ENCODE data around the gene FAM162A. TPM values are rescaled to one million over a fixed set of nuclear protein-coding genes. Genes with fewer than 3 reads are reported as not detected.
A peak's percentile ranks its signal among the peaks of the same experiment; 100 is the strongest.

Gene FAM162A
- total and polyA plus RNA-seq, 12 donors: 111 to 219 (median 140) TPM

DNA sequence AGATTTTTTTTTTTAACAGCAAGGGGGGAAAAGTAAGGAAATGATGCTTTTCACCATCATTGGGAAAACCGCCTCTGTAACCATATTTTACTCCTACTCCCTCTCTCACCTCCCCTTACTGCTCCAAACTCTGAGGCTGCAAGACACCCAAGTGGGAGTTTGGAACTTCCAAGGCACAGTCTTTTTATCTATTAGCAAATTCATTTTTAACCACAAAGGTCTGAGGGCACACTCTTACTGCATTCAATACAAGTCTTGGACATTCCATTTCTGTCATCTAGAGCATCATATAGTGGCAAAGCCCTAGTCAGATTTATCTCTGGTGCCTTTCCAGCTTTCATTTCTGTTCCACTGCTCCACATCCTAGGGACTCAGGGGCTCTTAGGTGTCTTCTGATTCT, 13.2 kb downstream of the FAM162A start:
- 80 to 93% methylated on average over 1 of the region's 1 CpG for WGBS, 2 donors
- TF ChIP-seq, protein P1, sequence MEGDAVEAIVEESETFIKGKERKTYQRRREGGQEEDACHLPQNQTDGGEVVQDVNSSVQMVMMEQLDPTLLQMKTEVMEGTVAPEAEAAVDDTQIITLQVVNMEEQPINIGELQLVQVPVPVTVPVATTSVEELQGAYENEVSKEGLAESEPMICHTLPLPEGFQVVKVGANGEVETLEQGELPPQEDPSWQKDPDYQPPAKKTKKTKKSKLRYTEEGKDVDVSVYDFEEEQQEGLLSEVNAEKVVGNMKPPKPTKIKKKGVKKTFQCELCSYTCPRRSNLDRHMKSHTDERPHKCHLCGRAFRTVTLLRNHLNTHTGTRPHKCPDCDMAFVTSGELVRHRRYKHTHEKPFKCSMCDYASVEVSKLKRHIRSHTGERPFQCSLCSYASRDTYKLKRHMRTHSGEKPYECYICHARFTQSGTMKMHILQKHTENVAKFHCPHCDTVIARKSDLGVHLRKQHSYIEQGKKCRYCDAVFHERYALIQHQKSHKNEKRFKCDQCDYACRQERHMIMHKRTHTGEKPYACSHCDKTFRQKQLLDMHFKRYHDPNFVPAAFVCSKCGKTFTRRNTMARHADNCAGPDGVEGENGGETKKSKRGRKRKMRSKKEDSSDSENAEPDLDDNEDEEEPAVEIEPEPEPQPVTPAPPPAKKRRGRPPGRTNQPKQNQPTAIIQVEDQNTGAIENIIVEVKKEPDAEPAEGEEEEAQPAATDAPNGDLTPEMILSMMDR (IDR thresholded peaks at IDR 0.05): no peak
- Histone ChIP-seq H3K4me1 (peaks cover 0 to 17% (median 9%) of the 10 kb centered on the region in 9 donors), H3K4me3 (no peak overlapping the region), H3K9me3 (no peaks in the 10 kb centered on the region), H3K27ac (no peak overlapping the region), H3K27me3 (no peaks in the 10 kb centered on the region), H3K36me3 (peaks cover 0 to 6% (median 0%) of the 10 kb centered on the region in 9 donors)
- intact Hi-C loops (cut with DNase I): loop anchor here in 5 of 10 donors (10.0 kb wide), 4 partner anchors 278 to 398 kb away; partner anchors contain the start of genes PARP14 (in 2 of the 5), HSPBAP1 (in 1 of the 5) and SLC49A4 (in 1 of the 5)
- ATAC-seq: no peak
- DNase-seq: no peak

DNA sequence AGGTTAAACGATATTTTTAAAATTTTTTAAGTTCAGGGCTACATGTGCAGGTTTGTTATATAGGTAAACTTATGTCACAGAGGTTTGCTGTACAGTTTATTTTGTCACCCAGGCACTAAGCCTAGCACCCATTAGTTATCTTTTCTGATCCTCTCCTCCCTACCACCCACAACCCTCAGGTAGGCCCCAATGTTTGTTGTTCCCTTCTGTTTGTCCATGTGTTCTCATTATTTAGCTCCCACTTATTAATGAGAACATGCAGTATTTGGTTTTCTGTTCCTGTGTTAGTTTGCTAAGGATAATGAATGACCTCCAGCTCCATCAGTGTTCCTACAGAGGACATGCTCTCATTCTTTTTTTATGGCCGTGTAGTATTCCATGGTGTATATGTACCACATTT, 14.9 kb downstream of the FAM162A start:
- WGBS, 2 donors: 94 to 98% methylated on average over 2 of the region's 2 CpGs
- DNase-seq: no peak

DNA sequence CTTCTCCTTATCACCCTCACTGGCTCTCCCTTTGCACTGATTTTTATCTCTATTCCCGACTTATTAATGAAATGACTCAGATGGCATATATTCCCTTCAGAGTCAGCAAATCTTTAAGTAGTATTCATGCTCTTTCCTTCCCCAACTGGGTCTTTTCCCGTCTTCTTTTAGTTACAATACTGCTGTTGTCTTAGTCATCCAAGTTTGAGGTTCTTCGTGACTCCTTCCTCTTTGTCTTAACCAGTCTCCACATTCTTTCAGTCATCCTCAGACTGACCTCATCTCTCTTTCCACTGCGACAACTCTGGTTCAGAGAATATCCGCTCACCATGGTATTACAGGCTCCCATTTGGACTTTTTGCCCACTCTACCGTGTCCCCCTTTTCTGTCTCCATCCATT, 19.5 kb downstream of the FAM162A start:
- H3K27ac ChIP-seq: peak overlapping the region in 1 of 10 donors; percentile 66
- ATAC-seq (no peak), DNase-seq (no peak)
- H3K27me3 ChIP-seq: no peaks in the 10 kb centered on the region
- H3K4me3 ChIP-seq: no peak overlapping the region
- 84 to 94% methylated on average over 6 of the region's 6 CpGs for WGBS, 2 donors
- peaks cover 0 to 63% (median 28%) of the 10 kb centered on the region in 9 donors for H3K36me3 ChIP-seq
- no peaks in the 10 kb centered on the region for H3K9me3 ChIP-seq
- peaks cover 0 to 9% (median 0%) of the 10 kb centered on the region in 9 donors for H3K4me1 ChIP-seq
- intact Hi-C loops (cut with DNase I): no loop called here
- TF ChIP-seq, protein P1 (IDR thresholded peaks at IDR 0.05): no peak

More for the DNA sequence above, 14.9 kb downstream of the FAM162A start:
- H3K4me3 ChIP-seq: no peak overlapping the region
- peaks cover 0 to 14% (median 0%) of the 10 kb centered on the region in 9 donors for H3K4me1 ChIP-seq
- H3K9me3 ChIP-seq: no peaks in the 10 kb centered on the region
- intact Hi-C loops (cut with DNase I): loop anchor here in 5 of 10 donors (10.0 kb wide), 4 partner anchors 276 to 396 kb away; partner anchors contain the start of genes PARP14 (in 2 of the 5), HSPBAP1 (in 1 of the 5) and SLC49A4 (in 1 of the 5)
- peaks cover 0 to 19% (median 8%) of the 10 kb centered on the region in 9 donors for H3K36me3 ChIP-seq
- no peaks in the 10 kb centered on the region for H3K27me3 ChIP-seq
- no peak overlapping the region for H3K27ac ChIP-seq
- no peak for ATAC-seq
- TF ChIP-seq, protein P1 (IDR thresholded peaks at IDR 0.05): no peak

DNA sequence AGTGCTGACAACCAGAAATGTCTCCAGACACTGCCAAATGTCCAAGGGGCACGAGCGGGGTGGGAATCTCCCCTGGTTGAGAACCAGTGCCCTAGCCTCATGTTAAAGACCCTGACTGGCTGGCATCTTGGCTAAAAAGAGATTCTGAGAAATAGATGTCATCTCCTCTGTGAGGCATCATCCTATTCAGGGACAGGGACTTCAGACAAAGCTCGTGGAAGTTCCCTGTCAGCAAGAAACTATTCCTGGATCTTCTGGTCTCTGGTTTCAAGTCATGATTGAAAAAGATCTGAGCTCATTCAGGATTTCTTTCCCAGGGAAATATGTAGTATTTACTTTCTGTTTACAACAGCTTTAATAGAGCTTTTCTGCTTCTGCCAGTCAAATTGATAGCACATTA, 21.0 kb downstream of the FAM162A start:
- DNase-seq (no peak), ATAC-seq (no peak)
- Histone ChIP-seq H3K27ac (no peak overlapping the region), H3K36me3 (peaks cover 0 to 76% (median 37%) of the 10 kb centered on the region in 9 donors), H3K27me3 (no peaks in the 10 kb centered on the region), H3K4me1 (peaks cover 0 to 9% (median 0%) of the 10 kb centered on the region in 9 donors), H3K9me3 (no peaks in the 10 kb centered on the region), H3K4me3 (no peak overlapping the region)
- intact Hi-C loops (cut with DNase I): no loop called here
- TF ChIP-seq, protein P1 (IDR thresholded peaks at IDR 0.05): no peak
- 63 to 85% methylated on average over 3 of the region's 3 CpGs for WGBS, 2 donors
